ENCODE measurements around the gene FGFRL1. TPM values are rescaled to one million over a fixed set of nuclear protein-coding genes. Genes with fewer than 3 reads are reported as not detected.

The FGFRL1 gene
- total RNA-seq, 4 donors from 2014 or later = 11.7 to 15.9 (median 14.2) TPM

DNA sequence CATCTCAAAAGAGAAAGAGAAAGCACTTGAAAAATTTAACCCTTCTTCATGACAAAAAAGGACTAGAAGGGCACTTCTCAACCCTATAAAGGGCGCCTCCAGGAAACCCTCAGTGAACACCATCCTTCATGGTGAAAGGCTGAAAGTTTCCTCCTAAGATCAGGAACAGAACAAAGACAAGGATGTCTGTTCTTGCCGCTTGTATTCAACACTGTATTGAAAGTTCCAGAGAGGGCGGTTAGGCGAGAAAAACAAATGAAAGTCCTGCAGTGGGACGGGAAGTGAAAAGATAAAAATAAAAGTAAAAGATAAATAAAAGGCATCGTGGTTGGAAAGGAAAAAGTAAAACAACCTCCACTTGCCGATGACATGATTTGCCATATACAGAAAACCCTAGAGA lies 51.0 kb downstream of the FGFRL1 start:
- in situ Hi-C loops (cut with MboI; ENCODE audit: low pct_ligation_motif_present in 1 of 4, low pct_unique_long_range_greater_than_20kb in 1 of 4, low sequenced_read_pairs in 3 of 4) = no loop called here
- WGBS, 2 donors (ENCODE audit: low coverage in 1 of 2) = 65 to 67% methylated on average over 7 of the region's 7 CpGs
- H3K36me3 ChIP-seq = no peaks in the 10 kb centered on the region
- intact Hi-C loops (cut with DNase I; ENCODE audit: low total_unique reads) = no loop called here
- H3K27ac ChIP-seq = no peak overlapping the region
- peaks cover 0 to 9% (median 2%) of the 10 kb centered on the region in 4 donors for H3K4me1 ChIP-seq
- H3K4me3 ChIP-seq = no peak overlapping the region
- peaks cover 46% of the 10 kb centered on the region for H3K27me3 ChIP-seq
- DNase-seq = no peak
- H3K9me3 ChIP-seq = no peaks in the 10 kb centered on the region
- TF ChIP-seq POLR2AphosphoS5 (IDR thresholded peaks at IDR 0.05) (no peak), POLR2A (IDR thresholded peaks at IDR 0.05) (no peak), EP300 (IDR thresholded peaks at IDR 0.05; ENCODE audit: low read depth) (no peak)
- TF ChIP-seq, protein P1, sequence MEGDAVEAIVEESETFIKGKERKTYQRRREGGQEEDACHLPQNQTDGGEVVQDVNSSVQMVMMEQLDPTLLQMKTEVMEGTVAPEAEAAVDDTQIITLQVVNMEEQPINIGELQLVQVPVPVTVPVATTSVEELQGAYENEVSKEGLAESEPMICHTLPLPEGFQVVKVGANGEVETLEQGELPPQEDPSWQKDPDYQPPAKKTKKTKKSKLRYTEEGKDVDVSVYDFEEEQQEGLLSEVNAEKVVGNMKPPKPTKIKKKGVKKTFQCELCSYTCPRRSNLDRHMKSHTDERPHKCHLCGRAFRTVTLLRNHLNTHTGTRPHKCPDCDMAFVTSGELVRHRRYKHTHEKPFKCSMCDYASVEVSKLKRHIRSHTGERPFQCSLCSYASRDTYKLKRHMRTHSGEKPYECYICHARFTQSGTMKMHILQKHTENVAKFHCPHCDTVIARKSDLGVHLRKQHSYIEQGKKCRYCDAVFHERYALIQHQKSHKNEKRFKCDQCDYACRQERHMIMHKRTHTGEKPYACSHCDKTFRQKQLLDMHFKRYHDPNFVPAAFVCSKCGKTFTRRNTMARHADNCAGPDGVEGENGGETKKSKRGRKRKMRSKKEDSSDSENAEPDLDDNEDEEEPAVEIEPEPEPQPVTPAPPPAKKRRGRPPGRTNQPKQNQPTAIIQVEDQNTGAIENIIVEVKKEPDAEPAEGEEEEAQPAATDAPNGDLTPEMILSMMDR (IDR thresholded peaks at IDR 0.05) = no peak

DNA sequence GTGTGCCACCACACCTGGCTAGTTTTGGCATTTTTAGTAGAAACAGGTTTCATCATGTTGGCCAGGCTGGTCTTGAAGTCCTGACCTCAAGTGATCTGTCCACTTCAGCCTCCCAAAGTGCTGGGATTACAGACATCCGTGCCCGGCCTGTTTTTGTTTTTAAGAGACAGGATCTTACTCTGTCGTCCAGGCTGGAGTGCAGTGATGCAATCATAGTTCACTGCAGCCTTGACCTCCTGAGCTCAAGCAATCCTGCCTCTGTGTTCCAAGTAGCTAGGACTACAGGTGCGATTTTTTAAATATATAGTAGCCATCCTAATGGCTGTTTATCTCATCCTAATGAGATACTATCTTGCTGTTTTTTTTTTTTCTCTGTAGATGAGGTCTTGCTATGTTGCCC lies 54.3 kb downstream of the FGFRL1 start:
- no peak overlapping the region for H3K27ac ChIP-seq
- in situ Hi-C loops (cut with MboI; ENCODE audit: low pct_ligation_motif_present in 1 of 4, low pct_unique_long_range_greater_than_20kb in 1 of 4, low sequenced_read_pairs in 3 of 4) (no loop called here), intact Hi-C loops (cut with DNase I; ENCODE audit: low total_unique reads) (no loop called here)
- TF ChIP-seq EP300 (IDR thresholded peaks at IDR 0.05; ENCODE audit: low read depth) (no peak), POLR2A (IDR thresholded peaks at IDR 0.05) (no peak), POLR2AphosphoS5 (IDR thresholded peaks at IDR 0.05) (no peak)
- TF ChIP-seq, protein P1 (IDR thresholded peaks at IDR 0.05) = no peak
- no peaks in the 10 kb centered on the region for H3K9me3 ChIP-seq
- no peak for DNase-seq
- no peaks in the 10 kb centered on the region for H3K36me3 ChIP-seq
- peaks cover 42% of the 10 kb centered on the region for H3K27me3 ChIP-seq
- no peaks in the 10 kb centered on the region for H3K4me1 ChIP-seq
- 43 to 72% methylated on average over 1 to 4 of the region's 4 CpGs for WGBS, 2 donors (ENCODE audit: low coverage in 1 of 2)
- H3K4me3 ChIP-seq = no peak overlapping the region

DNA sequence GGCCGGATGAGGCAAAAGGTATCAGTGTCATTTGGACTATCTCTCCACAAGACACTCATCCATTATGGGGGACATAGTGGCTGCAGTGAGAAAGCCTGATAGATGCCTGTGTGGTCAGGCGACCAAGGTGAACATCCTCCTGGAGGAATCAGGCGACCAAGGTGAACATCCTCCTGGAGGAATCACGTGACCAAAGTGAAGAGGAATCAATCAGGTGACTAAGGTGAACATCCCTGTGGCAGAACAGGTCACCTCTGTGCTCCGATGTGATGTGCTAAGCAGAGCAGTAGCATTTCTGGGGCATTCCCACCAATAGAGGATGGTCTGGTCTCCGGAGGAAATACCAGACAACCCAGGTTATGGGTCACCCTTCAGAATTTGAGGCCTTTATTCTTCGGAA lies 58.0 kb downstream of the FGFRL1 start:
- DNase-seq = no peak
- H3K9me3 ChIP-seq = no peaks in the 10 kb centered on the region
- no peaks in the 10 kb centered on the region for H3K36me3 ChIP-seq
- intact Hi-C loops (cut with DNase I; ENCODE audit: low total_unique reads) = no loop called here
- no peak overlapping the region for H3K4me3 ChIP-seq
- in situ Hi-C loops (cut with MboI; ENCODE audit: low pct_ligation_motif_present in 1 of 4, low pct_unique_long_range_greater_than_20kb in 1 of 4, low sequenced_read_pairs in 3 of 4) = no loop called here
- H3K27me3 ChIP-seq = peaks cover 25% of the 10 kb centered on the region
- H3K27ac ChIP-seq = no peak overlapping the region
- TF ChIP-seq, protein P1 (IDR thresholded peaks at IDR 0.05) = no peak
- TF ChIP-seq EP300 (IDR thresholded peaks at IDR 0.05; ENCODE audit: low read depth) (no peak), POLR2A (IDR thresholded peaks at IDR 0.05) (no peak), POLR2AphosphoS5 (IDR thresholded peaks at IDR 0.05) (no peak)
- 82 to 86% methylated on average over 5 to 7 of the region's 7 CpGs for WGBS, 2 donors (ENCODE audit: low coverage in 1 of 2)
- peaks cover 0 to 4% (median 0%) of the 10 kb centered on the region in 4 donors for H3K4me1 ChIP-seq

DNA sequence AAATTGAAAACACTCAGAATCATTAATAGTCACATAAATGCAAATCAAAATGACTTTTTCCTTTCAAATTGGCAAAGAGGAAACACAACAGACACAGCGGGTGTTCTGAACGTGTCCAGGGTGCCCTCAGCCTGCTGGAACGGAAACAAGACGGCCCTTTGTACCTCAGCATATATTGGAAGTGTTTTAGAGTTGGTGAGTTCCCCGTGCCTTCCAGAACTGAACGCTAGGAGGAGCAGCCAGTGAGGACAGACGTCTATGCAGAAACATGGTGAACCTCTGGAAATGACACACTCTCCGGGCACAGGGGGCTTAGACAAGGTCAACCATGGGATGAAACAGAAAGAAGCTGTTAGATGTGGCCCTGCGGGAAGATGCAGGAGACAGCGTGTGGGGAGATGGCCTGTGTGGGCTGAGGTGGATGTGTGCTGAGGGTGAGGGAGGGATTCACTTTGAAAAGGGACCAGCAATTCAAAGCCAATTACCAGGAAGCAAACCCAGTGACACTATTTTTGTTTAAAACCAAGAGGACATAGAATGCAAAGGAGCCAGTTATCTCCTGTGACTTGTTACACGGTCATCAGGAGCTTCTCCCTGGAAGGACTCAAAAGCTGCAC lies 61.5 kb downstream of the FGFRL1 start:
- no peak overlapping the region for H3K4me3 ChIP-seq
- 20 to 31% methylated on average over 5 to 11 of the region's 11 CpGs for WGBS, 2 donors (ENCODE audit: low coverage in 1 of 2)
- H3K27me3 ChIP-seq = peaks cover 13% of the 10 kb centered on the region
- H3K9me3 ChIP-seq = no peaks in the 10 kb centered on the region
- no peak overlapping the region for H3K27ac ChIP-seq
- intact Hi-C loops (cut with DNase I; ENCODE audit: low total_unique reads) (no loop called here), in situ Hi-C loops (cut with MboI; ENCODE audit: low pct_ligation_motif_present in 1 of 4, low pct_unique_long_range_greater_than_20kb in 1 of 4, low sequenced_read_pairs in 3 of 4) (no loop called here)
- TF ChIP-seq, protein P1 (IDR thresholded peaks at IDR 0.05) = peak; percentile 53 to 72 (median 63)
- peak in 1 of 3 donors; percentile 22 for TF ChIP-seq POLR2AphosphoS5 (IDR thresholded peaks at IDR 0.05)
- no peak for TF ChIP-seq POLR2A (IDR thresholded peaks at IDR 0.05)
- TF ChIP-seq EP300 (IDR thresholded peaks at IDR 0.05; ENCODE audit: low read depth) = no peak
- H3K36me3 ChIP-seq = no peaks in the 10 kb centered on the region
- H3K4me1 ChIP-seq = peaks cover 0 to 4% (median 0%) of the 10 kb centered on the region in 4 donors
- peak; percentile 81 for DNase-seq
